DND-41 (cell line): ENCODE measurements around the gene PDE7B.
A peak's percentile ranks its signal among the peaks of the same experiment; 100 is the strongest.

ENCODE experiments used
- ATAC-seq: fragments of 200-7000 bp; cut with Tn5 transposase; 3 replicates; pipeline ENCODE4 v1.9.1; 2021; ENCODE audit warnings: low read depth; ENCODE audit not compliant: insufficient read depth
- DNase-seq: peaks from one replicate; pipeline ENCODE4 v3.0.0-alpha.2; 2020
- H2AFZ ChIP-seq: 2 replicates; pipeline ENCODE4 v1.6.0; 2012; ENCODE audit warnings: low read depth, low read length
- H3K27ac ChIP-seq: 2 replicates; pipeline ENCODE4 v1.5.1; 2012; ENCODE audit warnings: low read length, inconsistent platforms
- H3K27me3 ChIP-seq: fragments of 200-600 bp; sonication (generic); 2 replicates; pipeline ENCODE4 v1.6.0; 2012; ENCODE audit warnings: low read length, mild to moderate bottlenecking, inconsistent platforms; ENCODE audit not compliant: insufficient read depth, poor library complexity
- H3K36me3 ChIP-seq: 2 replicates; pipeline ENCODE4 v1.5.1; 2012; ENCODE audit warnings: low read length, inconsistent platforms; ENCODE audit not compliant: insufficient read depth
- H3K4me1 ChIP-seq: 2 replicates; pipeline ENCODE4 v1.5.1; 2012; ENCODE audit warnings: mild to moderate bottlenecking, low read length; ENCODE audit not compliant: insufficient read depth
- H3K4me2 ChIP-seq: 2 replicates; pipeline ENCODE4 v1.6.0; 2012; ENCODE audit warnings: mild to moderate bottlenecking, moderate library complexity, low read length, inconsistent platforms; ENCODE audit not compliant: insufficient read depth
- H3K4me3 ChIP-seq, 2 experiments: fragments of 200-600 bp in 1 of 2; shearing (Covaris generic) in 1 of 2; 2 replicates each; pipeline ENCODE4 v1.5.1; 2012 to 2016; ENCODE audit warnings: inconsistent platforms in 2 of 2, low read length in 2 of 2, mild to moderate bottlenecking in 2 of 2, low read depth in 1 of 2, moderate library complexity in 1 of 2
- H3K79me2 ChIP-seq: 2 replicates; pipeline ENCODE4 v1.6.0; 2012; ENCODE audit warnings: low read length, inconsistent platforms; ENCODE audit not compliant: insufficient read depth
- H3K9ac ChIP-seq: 2 replicates; pipeline ENCODE4 v1.6.0; 2012; ENCODE audit warnings: low read depth, mild to moderate bottlenecking, inconsistent platforms, low read length, moderate library complexity
- H3K9me3 ChIP-seq: 2 replicates; pipeline ENCODE4 v1.5.1; 2012; ENCODE audit warnings: low read length, moderate library complexity, mild to moderate bottlenecking, inconsistent platforms; ENCODE audit not compliant: insufficient read depth, severe bottlenecking
- H4K20me1 ChIP-seq: 2 replicates; pipeline ENCODE4 v1.6.0; 2012; ENCODE audit warnings: low read length; ENCODE audit not compliant: insufficient read depth
- EZH2 ChIP-seq: IDR thresholded peaks from 3 replicates; pipeline ENCODE4 v1.6.1; 2012; ENCODE audit warnings: borderline replicate concordance, low read depth, mild to moderate bottlenecking, moderate library complexity, low read length, inconsistent platforms; ENCODE audit not compliant: severe bottlenecking
- TF ChIP-seq, protein P1 (sequence below): IDR thresholded peaks from 2 replicates; pipeline ENCODE4 v1.5.1; 2012; ENCODE audit warnings: borderline replicate concordance, low read length, moderate library complexity, mild to moderate bottlenecking; ENCODE audit not compliant: poor library complexity, severe bottlenecking; ENCODE audit errors: extremely low read depth

Gene PDE7B

GRCh38 chr6:136175873-136176272, 324.4 kb downstream of the PDE7B start:
- ATAC-seq (no peak), DNase-seq (no peak)
- H3K79me2 ChIP-seq: no peaks in the 10 kb centered on the region
- H3K4me1 ChIP-seq: no peaks in the 10 kb centered on the region
- TF ChIP-seq, protein P1, sequence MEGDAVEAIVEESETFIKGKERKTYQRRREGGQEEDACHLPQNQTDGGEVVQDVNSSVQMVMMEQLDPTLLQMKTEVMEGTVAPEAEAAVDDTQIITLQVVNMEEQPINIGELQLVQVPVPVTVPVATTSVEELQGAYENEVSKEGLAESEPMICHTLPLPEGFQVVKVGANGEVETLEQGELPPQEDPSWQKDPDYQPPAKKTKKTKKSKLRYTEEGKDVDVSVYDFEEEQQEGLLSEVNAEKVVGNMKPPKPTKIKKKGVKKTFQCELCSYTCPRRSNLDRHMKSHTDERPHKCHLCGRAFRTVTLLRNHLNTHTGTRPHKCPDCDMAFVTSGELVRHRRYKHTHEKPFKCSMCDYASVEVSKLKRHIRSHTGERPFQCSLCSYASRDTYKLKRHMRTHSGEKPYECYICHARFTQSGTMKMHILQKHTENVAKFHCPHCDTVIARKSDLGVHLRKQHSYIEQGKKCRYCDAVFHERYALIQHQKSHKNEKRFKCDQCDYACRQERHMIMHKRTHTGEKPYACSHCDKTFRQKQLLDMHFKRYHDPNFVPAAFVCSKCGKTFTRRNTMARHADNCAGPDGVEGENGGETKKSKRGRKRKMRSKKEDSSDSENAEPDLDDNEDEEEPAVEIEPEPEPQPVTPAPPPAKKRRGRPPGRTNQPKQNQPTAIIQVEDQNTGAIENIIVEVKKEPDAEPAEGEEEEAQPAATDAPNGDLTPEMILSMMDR: no peak
- no peak for TF ChIP-seq EZH2
- no peaks in the 10 kb centered on the region for H3K36me3 ChIP-seq
- no peaks in the 10 kb centered on the region for H3K9me3 ChIP-seq
- H3K4me3 ChIP-seq: no peak overlapping the region
- no peak overlapping the region for H3K9ac ChIP-seq
- H2AFZ ChIP-seq: no peak overlapping the region
- H3K4me2 ChIP-seq: no peak overlapping the region
- H3K27me3 ChIP-seq: peaks cover 4% of the 10 kb centered on the region
- no peaks in the 10 kb centered on the region for H4K20me1 ChIP-seq
- H3K27ac ChIP-seq: no peak overlapping the region

DNA sequence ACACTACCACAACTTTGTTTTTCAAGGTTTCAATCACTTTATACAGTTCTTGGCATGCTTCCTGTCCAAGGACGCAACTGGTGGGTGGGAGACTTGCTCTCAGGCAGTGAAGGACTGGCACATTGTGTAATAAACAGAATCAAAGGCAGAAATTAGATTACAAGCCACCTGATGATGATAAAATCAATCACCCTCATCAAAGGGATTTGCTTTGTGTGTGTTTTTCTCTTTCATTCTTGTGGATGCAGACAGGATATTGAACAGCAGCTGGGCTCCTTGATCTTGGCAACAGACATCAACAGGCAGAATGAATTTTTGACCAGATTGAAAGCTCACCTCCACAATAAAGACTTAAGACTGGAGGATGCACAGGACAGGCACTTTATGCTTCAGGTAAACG, 327.2 kb downstream of the PDE7B start:
- H3K79me2 ChIP-seq: no peaks in the 10 kb centered on the region

GRCh38 chr6:136180704-136181511, 329.4 kb downstream of the PDE7B start:
- ATAC-seq: no peak
- H3K9ac ChIP-seq: no peak overlapping the region
- no peak overlapping the region for H3K4me2 ChIP-seq
- H4K20me1 ChIP-seq: no peaks in the 10 kb centered on the region
- no peaks in the 10 kb centered on the region for H3K36me3 ChIP-seq
- H2AFZ ChIP-seq: no peak overlapping the region
- no peaks in the 10 kb centered on the region for H3K79me2 ChIP-seq
- H3K27me3 ChIP-seq: peaks cover 4% of the 10 kb centered on the region
- no peaks in the 10 kb centered on the region for H3K9me3 ChIP-seq
- no peak overlapping the region for H3K4me3 ChIP-seq
- no peaks in the 10 kb centered on the region for H3K4me1 ChIP-seq
- DNase-seq: no peak
- TF ChIP-seq, protein P1: no peak
- TF ChIP-seq EZH2: no peak
- H3K27ac ChIP-seq: no peak overlapping the region

More for the DNA sequence above, 327.2 kb downstream of the PDE7B start:
- ATAC-seq (peak; percentile 52; the same call in 1 of the 3 replicates), DNase-seq (no peak)
- H3K9me3 ChIP-seq: no peaks in the 10 kb centered on the region
- no peak overlapping the region for H3K4me3 ChIP-seq
- peaks cover 4% of the 10 kb centered on the region for H3K27me3 ChIP-seq
- TF ChIP-seq, protein P1: no peak
- TF ChIP-seq EZH2: no peak
- H2AFZ ChIP-seq: no peak overlapping the region
- H3K36me3 ChIP-seq: no peaks in the 10 kb centered on the region
- H3K9ac ChIP-seq: no peak overlapping the region
- H3K4me2 ChIP-seq: no peak overlapping the region
- no peaks in the 10 kb centered on the region for H3K4me1 ChIP-seq
- no peak overlapping the region for H3K27ac ChIP-seq
- no peaks in the 10 kb centered on the region for H4K20me1 ChIP-seq
